Endothelial cell of umbilical vein (primary cell): Measurements from ENCODE around the gene NFIC. TPM values are rescaled to one million over a fixed set of nuclear protein-coding genes. Genes with fewer than 3 reads are reported as not detected.

ENCODE experiments used
- BruUV-seq: library from RNA; stranded (reverse); fragments of 400-500 nt; replicated peaks from 2 replicates; lab custom pipeline; 2021; lab: Mats Ljungman, UMichigan
- CTCF ChIA-PET: fragments of 300-600, 350-600 bp; sonication (Branson Sonifier 250); formaldehyde crosslinking; loops from one replicate; lab custom pipeline; 2021; ENCODE audit warnings: antibody characterized with exemption, inconsistent platforms; lab: Charles Lee
- POLR2A ChIA-PET: fragments of 300-600, 350-600 bp; sonication (Branson Sonifier 250); formaldehyde crosslinking; loops from one replicate; lab custom pipeline; 2021; ENCODE audit warnings: antibody characterized with exemption, inconsistent platforms; lab: Charles Lee
- DNase-seq: peaks from one replicate; pipeline ENCODE4 v3.0.0-alpha.2; 2011; ENCODE audit warnings: low read depth, low spot score
- FAIRE-seq: peaks from 2 replicates; lab custom pipeline; 2011; peaks lifted over from hg19 to GRCh38; lab: Jason Lieb, UNC
- H2AFZ ChIP-seq: 2 replicates; pipeline ENCODE4 v1.6.0; 2012; ENCODE audit warnings: low read depth, low read length, control low read depth, inconsistent platforms
- H3K27ac ChIP-seq: 2 replicates; pipeline ENCODE4 v1.5.1; 2011; ENCODE audit warnings: low read depth, mild to moderate bottlenecking, control low read depth, low read length, moderate library complexity; ENCODE audit not compliant: insufficient read depth
- H3K27me3 ChIP-seq, 2 experiments: 2 replicates each; pipeline versions ENCODE4 v1.6.0 to v1.6.1; 2011; ENCODE audit warnings: low read length in 2 of 2, mixed read lengths in 1 of 2; ENCODE audit not compliant: control insufficient read depth in 2 of 2, insufficient read depth in 2 of 2
- H3K36me3 ChIP-seq, 2 experiments: 2 replicates in 1 of 2; 3 replicates in 1 of 2; pipeline ENCODE4 v1.5.1; 2011; ENCODE audit warnings: low read length in 2 of 2, mild to moderate bottlenecking in 1 of 2, moderate library complexity in 1 of 2; ENCODE audit not compliant: control insufficient read depth in 2 of 2, insufficient read depth in 2 of 2; ENCODE audit errors: extremely low read depth in 1 of 2
- H3K4me1 ChIP-seq: 3 replicates; pipeline ENCODE4 v1.5.1; 2011; ENCODE audit warnings: mild to moderate bottlenecking, low read length; ENCODE audit not compliant: control insufficient read depth, insufficient read depth; ENCODE audit errors: extremely low read depth
- H3K4me2 ChIP-seq: 2 replicates; pipeline ENCODE4 v1.6.1; 2011; ENCODE audit warnings: low read length, control low read depth, mixed read lengths; ENCODE audit not compliant: insufficient read depth
- H3K4me3 ChIP-seq, 3 experiments: fragments of 200-600 bp in 1 of 3; sonication (generic), shearing (Covaris generic) in 1 of 3; replicated peaks in 1 of 3; 2 replicates each; pipeline ENCODE4 v1.5.1; 2011 to 2016; ENCODE audit warnings: control low read depth in 3 of 3, low read length in 3 of 3, mild to moderate bottlenecking in 2 of 3, inconsistent platforms in 1 of 3, low read depth in 1 of 3, moderate library complexity in 1 of 3; ENCODE audit not compliant: insufficient read depth in 1 of 3
- H3K79me2 ChIP-seq: 2 replicates; pipeline ENCODE4 v1.6.0; 2012; ENCODE audit warnings: low read length, inconsistent platforms; ENCODE audit not compliant: control insufficient read depth, insufficient read depth
- H3K9ac ChIP-seq: replicated peaks from 2 replicates; pipeline ENCODE3; 2011; ENCODE audit warnings: low read length, control low read depth; ENCODE audit not compliant: insufficient read depth; ENCODE audit errors: extremely low read depth
- H3K9me1 ChIP-seq: replicated peaks from 3 replicates; pipeline ENCODE4 v1.6.0; 2011; ENCODE audit warnings: mild to moderate bottlenecking, low read length; ENCODE audit not compliant: control insufficient read depth, insufficient read depth; ENCODE audit errors: extremely low read depth
- H3K9me3 ChIP-seq: replicated peaks from 2 replicates; pipeline ENCODE4 v1.5.1; 2012; ENCODE audit warnings: low read length, inconsistent platforms; ENCODE audit not compliant: control insufficient read depth, insufficient read depth
- H4K20me1 ChIP-seq: replicated peaks from 2 replicates; pipeline ENCODE3; 2011; ENCODE audit warnings: mild to moderate bottlenecking, low read length; ENCODE audit not compliant: control insufficient read depth, insufficient read depth; ENCODE audit errors: extremely low read depth
- EZH2 ChIP-seq: IDR thresholded peaks from 2 replicates; pipeline ENCODE4 v1.6.1; 2012; ENCODE audit warnings: borderline replicate concordance, low read depth, mild to moderate bottlenecking, moderate library complexity, low read length, inconsistent platforms; ENCODE audit not compliant: severe bottlenecking
- FOS ChIP-seq: IDR thresholded peaks from 2 replicates; pipeline ENCODE4 v1.6.1; 2011; ENCODE audit warnings: mild to moderate bottlenecking, low read length, moderate library complexity, borderline replicate concordance; ENCODE audit not compliant: insufficient read depth
- GATA2 ChIP-seq: IDR thresholded peaks from 2 replicates; pipeline ENCODE4 v1.7.0; 2011; ENCODE audit warnings: low read depth, mild to moderate bottlenecking, moderate library complexity, mixed read lengths, low read length; ENCODE audit not compliant: insufficient read length, insufficient read depth
- POLR2A ChIP-seq: IDR thresholded peaks from 2 replicates; pipeline ENCODE4 v1.6.1; 2012; ENCODE audit warnings: low read depth, mild to moderate bottlenecking, control low read depth, low read length
- dilution Hi-C: fragments of 300-500 bp; cut with MboI; formaldehyde crosslinking; loops from one replicate; pipeline ENCODE4 v1.15.0; 2019; ENCODE audit warnings: low sequenced_read_pairs; ENCODE audit not compliant: extremely low pct_ligation_motif_present
- intact Hi-C: fragments of 100-400 bp; cut with micrococcal nuclease; formaldehyde crosslinking; loops from one replicate; pipeline ENCODE4 v1.10.0; 2022
- polyA plus RNA-seq, 4 experiments: library from polyadenylated mRNA; depleted of rRNA in 3 of 4; stranded (reverse) in 3 of 4; unstranded in 1 of 4; fragments of >200 nt; gene quantifications; 2 replicates each; pipeline versions ENCODE4 v1.2.1 to v1.2.3, GENCODE V29; 2011 to 2012; ENCODE audit warnings: missing spikeins in 1 of 4
- total RNA-seq: library from RNA; stranded (reverse); gene quantifications from 2 replicates; pipeline ENCODE4 v1.2.3, GENCODE V29; 2021

The NFIC gene
- total and polyA plus RNA-seq, 2 donors (not counting 3 experiments of a cell fraction or from before 2014, with no cell fraction given), result 11.4 to 133 TPM

DNA sequence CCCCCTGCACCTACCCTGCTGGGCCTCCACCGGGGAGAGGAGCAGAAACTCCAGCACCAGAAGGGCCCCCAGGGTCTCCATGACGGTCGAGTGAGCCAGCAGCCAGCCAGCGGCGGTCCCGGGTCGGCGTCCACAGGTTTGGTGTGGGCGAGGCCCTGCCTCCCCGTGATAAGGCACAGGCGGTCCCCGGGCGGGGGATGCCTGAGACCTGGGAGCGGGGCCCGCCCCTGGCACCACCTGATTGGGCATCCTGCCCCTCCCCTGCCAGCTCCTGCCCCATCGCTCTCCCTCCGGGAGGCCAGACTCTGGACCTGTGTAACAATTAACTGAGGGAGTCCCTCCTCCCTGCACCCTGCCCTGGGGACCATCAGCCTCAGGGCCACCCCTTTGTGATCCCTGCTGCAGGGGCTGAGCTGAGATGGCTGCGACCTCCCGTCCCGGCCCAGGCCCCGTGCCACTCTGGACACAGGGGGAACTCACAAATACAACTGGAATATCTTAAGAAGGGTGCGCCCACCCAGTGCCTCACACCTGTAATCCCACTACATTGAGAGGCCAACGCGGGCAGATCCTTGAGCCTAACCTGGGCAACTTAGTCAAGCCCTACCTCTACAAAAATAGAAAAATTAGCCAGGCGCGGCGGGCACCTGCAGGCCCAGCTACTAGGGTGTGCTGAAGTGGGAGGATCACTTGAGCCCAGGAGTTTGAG, 114.2 kb downstream of the NFIC start, which contains the start of gene SMIM24:
Gene SMIM24 (minus strand): TSS at position 143 of the 709 bp plus-strand sequence. CDS start 62 bp downstream, at position 81.
- H2AFZ ChIP-seq, result no peak within 1 kb of the TSS
- ChIA-PET POLR2A (no interaction called here), CTCF (interaction anchor here (1.1 to 2.2 kb wide), 2 partner anchors 8 to 176 kb away, joined by 5 to 10 read pairs; no protein-coding TSS in a partner anchor)
- dilution Hi-C loops (no loop called here), intact Hi-C loops (no loop called here)
- no peaks in the 10 kb centered on the region for H3K4me1 ChIP-seq
- no peak within 1 kb of the TSS for H3K9ac ChIP-seq
- DNase-seq (no peak), FAIRE-seq (no peak)
- no peaks in the 10 kb centered on the region for H4K20me1 ChIP-seq
- no TSS peak for BruUV-seq
- H3K9me1 ChIP-seq, result no peaks in the 10 kb centered on the region
- no peak within 1 kb of the TSS for H3K27ac ChIP-seq
- no peaks in the 10 kb centered on the region for H3K9me3 ChIP-seq
- no peaks in the 10 kb centered on the region for H3K36me3 ChIP-seq
- H3K79me2 ChIP-seq, result no peaks in the 10 kb centered on the region
- H3K27me3 ChIP-seq, result peaks cover 3 to 11% of the 10 kb centered on the region in 2 experiments
- H3K4me3 ChIP-seq, result no peak within 1 kb of the TSS
- H3K4me2 ChIP-seq, result no peak within 1 kb of the TSS
- TF ChIP-seq GATA2 (no peak), FOS (no peak)

GRCh38 chr19:3481241-3482090, 115.1 kb downstream of the NFIC start:
- dilution Hi-C loops, result no loop called here

More at GRCh38 chr19:3481241-3482090, 115.1 kb downstream of the NFIC start:
- no peak overlapping the region for H3K27ac ChIP-seq
- H3K9me1 ChIP-seq, result no peaks in the 10 kb centered on the region
- H3K36me3 ChIP-seq, result no peaks in the 10 kb centered on the region
- no peaks in the 10 kb centered on the region for H3K4me1 ChIP-seq
- ChIA-PET POLR2A (no interaction called here), CTCF (interaction anchor here (1.1 to 6.2 kb wide), 4 partner anchors 9 to 178 kb away, joined by 5 to 147 read pairs (median 24); no protein-coding TSS in a partner anchor)
- no peaks in the 10 kb centered on the region for H3K9me3 ChIP-seq
- no peaks in the 10 kb centered on the region for H4K20me1 ChIP-seq
- no peak for DNase-seq
- H3K4me3 ChIP-seq, result no peak overlapping the region
- H3K9ac ChIP-seq, result no peak overlapping the region
- H2AFZ ChIP-seq, result no peak overlapping the region
- H3K79me2 ChIP-seq, result no peaks in the 10 kb centered on the region
- H3K4me2 ChIP-seq, result no peak overlapping the region
- BruUV-seq, result no TSS peak
- no peak for FAIRE-seq
- H3K27me3 ChIP-seq, result peaks cover 3 to 11% of the 10 kb centered on the region in 2 experiments
- intact Hi-C loops, result no loop called here
- TF ChIP-seq EZH2 (peak; percentile 57), POLR2A (no peak)
